Kasumi-1 (cell line): ENCODE data around the gene CST4.
"Not testable (repeated sequence)": the region's sequence is repeated elsewhere in the genome, so short reads cannot be mapped to it uniquely, and the experiment has no call there.

Experiments used
- DNase-seq, 2 experiments: peaks; one replicate each; lab custom pipeline; 2025; lab: John Stamatoyannopoulos, UW

CST4 gene

DNA sequence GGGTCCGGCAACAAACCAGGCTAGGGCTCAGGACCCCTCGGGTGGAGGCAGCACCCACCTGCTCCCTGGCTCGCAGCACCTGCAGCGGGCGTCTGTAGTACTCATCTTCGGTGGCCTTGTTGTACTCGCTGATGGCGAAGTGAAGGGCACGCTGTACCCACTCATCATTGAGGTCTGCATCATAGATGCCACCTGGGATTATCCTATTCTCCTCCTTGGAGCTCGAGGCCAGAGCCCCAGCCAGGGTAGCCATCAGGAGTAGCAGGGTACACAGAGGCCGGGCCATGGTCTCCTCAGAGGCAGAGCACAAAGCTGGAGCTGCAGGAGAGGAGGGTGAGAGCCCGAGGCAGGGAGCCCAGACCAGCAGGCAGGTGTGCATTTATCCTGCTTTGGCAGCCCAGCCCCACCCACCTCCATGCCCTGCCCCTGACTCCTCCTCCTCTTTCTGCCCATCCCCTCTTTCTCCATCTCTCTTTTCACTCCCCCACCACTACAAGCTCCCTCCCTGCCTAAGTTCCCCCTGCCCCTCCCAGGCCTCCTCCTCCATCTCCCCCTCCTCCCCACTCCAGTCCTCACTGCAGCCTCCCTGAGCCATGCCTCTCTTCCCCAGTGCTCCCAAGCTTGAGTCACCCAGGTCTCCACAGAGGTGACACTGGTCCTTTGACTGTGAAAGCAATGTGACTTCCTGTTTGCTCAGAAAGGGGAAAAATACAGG lies at the start of gene CST4:
Gene CST4, minus strand, starts transcription at position 355 of the 715 bp plus-strand sequence. Its CDS starts 69 bp downstream, at position 286.
- DNase-seq, result not testable (repeated sequence)

DNA sequence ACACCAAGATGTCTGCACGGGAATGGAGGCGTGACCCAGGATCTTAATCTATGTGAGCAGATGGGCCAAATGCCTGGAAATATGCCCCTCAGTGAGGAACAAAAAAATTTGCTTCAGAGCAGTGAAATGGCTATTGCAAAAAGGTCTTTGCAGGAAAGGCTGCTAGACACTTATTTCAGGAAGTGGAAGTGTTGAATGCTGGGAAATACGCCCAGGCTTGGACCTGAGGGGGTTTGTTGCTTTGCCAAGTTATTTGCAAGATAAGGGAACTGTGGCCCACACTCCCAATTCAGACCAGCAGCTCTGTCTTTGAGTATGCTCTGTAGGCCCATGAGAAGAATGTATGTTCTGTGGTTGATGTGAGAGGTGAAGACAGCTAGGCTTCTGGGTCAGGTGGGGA lies 46.6 kb upstream of the CST4 start:
- DNase-seq, result not testable (repeated sequence)

DNA sequence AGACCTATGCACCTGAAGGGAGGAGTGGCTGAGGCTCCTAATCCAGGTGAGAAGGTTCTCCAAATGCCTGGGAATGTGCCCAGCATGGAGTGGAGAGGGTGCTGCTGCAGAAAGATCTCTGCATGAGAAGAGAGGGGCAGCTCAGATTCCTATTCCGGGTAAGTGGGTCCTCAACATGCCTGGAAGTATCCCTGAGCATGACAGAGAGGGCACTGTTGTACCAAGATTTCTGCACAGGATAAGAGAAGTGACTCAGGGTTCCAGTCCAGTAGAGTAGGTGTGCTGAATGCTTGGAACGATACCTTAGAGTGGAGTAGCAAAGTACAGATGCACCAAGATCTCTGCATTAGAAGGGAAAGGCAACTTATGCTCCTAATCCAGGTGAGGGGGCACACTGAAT lies 46.1 kb upstream of the CST4 start:
- DNase-seq, result not testable (repeated sequence)

DNA sequence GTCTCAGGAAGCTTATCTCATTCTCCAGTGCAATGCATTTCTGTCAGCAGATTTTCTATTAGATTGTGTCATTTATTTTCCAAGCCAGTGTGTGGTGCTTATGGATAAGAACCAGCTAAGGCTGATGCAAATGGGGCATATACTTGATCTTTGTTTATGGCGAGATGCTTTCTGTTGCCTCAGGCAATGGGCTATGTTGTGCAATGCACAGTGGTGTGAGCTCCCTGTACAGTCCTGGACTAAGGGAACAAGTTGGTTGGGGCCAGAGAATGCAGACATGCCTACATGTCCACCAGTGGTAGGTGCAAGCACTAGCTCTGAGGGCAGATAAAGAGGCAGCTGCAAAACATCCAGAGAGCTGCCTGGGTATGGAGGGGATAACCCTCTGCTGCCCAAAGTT lies 45.6 kb upstream of the CST4 start:
- not testable (repeated sequence) for DNase-seq

- DNase-seq, result no peak
Measured at GRCh38 chr20:23727016-23727415, 38.2 kb upstream of the CST4 start.

- no peak for DNase-seq
Measured at GRCh38 chr20:23725102-23725501, 36.3 kb upstream of the CST4 start.

GRCh38 chr20:23723659-23724307 lies 34.9 kb upstream of the CST4 start:
- peak; percentile 0 to 42 for DNase-seq

DNA sequence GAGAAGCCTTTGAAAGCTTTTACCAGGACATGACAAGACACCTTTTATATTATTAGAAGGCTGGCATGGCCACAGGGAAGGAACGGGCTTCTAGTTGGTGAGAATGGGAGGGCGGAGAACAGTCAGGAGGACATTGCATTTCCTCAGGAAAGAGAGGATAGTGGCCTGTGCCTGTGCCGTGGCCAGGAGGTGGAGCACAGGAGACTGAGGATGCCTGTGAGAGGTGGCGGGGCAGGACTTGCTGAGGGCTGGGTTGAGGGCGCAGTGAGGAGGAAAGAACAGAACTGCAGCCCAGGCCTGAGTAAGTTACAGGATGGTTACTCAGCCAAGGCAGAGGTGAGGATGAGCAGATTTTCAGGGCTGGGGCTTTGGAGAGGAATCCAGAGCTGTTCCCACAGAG lies 34.0 kb upstream of the CST4 start:
- not testable (repeated sequence) for DNase-seq

GRCh38 chr20:23721962-23722361 lies 33.1 kb upstream of the CST4 start:
- no peak for DNase-seq

DNA sequence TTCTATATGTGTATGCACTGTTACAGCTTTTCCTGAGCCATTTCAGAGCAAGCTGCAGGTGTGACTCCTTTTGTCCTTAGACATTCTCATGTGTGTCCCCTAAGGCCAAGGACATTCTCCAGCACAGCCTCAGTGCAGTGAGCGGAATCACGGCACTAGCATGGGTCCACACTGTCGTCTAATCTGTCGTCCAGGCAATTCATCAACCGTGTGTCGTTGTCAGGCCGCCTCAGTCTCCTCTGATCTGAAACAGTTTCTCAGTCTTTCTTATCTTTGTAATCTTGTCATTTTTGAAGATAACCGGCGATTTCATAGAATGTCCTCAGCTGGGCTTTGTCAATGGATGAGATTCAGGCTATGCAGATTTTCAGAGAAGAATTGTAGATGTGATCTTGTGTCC lies 30.5 kb upstream of the CST4 start:
- DNase-seq, result not testable (repeated sequence)

DNA sequence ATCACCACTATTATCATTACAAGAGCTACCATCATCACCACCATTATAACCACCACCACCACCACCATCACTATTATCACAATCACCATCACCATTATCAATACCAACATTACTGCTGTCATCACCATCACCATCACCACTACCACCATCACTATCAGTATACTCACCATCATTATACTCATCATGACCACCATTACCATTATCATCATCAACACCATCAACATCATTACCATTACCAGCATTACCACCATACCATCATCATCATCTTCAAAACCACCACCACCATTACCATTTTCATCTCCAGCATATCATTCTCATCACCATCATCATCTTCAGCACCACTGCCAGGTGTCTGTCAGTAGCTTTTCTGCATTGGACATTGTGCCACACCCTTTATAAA lies 22.9 kb upstream of the CST4 start:
- not testable (repeated sequence) for DNase-seq

GRCh38 chr20:23710771-23711170 lies 21.9 kb upstream of the CST4 start:
- DNase-seq, result no peak

GRCh38 chr20:23705895-23706294 lies 17.1 kb upstream of the CST4 start:
- DNase-seq, result no peak

GRCh38 chr20:23702021-23702420 lies 13.2 kb upstream of the CST4 start:
- DNase-seq, result no peak

- no peak for DNase-seq
Measured at GRCh38 chr20:23700931-23701330, 12.1 kb upstream of the CST4 start.

DNA sequence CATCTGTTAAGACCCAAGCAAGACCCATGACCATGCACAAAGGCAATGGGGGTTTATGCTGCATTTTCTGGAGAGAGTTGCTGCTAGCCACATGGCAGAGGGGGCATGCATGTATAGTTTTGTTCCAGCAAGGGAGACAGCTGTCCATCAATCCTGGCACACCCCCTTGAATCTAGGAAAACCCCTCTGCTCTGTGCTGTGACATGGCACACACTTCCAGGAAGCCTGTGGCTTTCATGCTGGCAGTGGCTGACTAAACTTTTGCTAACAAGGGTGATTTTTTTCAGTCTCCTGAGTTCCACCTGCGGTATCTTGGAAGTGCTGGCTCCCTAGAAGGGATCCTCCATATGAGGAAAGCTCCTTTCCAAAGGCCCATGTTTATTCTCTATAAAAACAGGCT lies 9.1 kb upstream of the CST4 start:
- no peak for DNase-seq

GRCh38 chr20:23695068-23695395 lies 6.2 kb upstream of the CST4 start:
- not testable (repeated sequence) for DNase-seq

DNA sequence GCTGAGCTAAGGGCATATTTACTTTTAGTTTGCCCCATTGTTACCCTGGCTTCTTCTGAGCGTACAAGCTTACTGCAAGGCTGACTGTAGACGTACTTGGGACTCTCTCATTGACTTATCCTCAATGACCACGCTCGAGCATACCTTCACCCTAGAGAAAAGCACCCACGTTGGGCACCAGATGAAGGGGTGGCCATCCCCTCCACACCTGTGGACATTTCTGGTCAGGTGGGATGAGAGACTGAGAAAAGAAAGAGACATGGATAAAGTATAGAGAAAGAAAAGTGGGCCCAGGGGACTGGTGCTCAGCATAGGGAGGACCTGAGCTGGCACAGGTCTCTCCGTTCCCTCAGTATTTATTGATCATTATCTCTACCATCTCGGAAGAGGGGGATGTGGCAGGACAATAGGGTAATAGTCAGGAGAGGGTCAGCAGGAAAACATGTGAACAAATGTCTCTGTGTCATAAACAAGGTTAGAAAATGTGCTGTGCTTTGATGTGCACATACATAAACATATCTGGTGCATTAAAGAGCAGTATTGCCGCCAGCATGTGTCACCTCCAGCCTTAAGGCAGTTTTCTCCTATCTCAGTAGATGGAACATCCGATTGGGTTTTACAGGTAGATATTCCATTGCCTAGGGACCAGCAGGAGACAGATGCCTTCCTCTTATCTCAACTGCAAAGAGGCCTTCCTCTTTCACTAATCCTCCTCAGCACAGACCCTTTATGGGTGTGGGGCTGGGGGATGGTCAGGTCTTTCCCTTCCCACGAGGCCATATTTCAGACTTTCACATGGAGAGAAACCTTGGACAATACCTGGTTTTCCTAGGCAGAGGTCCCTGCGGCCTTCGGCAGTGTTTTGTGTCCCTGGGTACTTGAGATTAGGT lies 5.6 kb upstream of the CST4 start:
- DNase-seq, result not testable (repeated sequence)

DNA sequence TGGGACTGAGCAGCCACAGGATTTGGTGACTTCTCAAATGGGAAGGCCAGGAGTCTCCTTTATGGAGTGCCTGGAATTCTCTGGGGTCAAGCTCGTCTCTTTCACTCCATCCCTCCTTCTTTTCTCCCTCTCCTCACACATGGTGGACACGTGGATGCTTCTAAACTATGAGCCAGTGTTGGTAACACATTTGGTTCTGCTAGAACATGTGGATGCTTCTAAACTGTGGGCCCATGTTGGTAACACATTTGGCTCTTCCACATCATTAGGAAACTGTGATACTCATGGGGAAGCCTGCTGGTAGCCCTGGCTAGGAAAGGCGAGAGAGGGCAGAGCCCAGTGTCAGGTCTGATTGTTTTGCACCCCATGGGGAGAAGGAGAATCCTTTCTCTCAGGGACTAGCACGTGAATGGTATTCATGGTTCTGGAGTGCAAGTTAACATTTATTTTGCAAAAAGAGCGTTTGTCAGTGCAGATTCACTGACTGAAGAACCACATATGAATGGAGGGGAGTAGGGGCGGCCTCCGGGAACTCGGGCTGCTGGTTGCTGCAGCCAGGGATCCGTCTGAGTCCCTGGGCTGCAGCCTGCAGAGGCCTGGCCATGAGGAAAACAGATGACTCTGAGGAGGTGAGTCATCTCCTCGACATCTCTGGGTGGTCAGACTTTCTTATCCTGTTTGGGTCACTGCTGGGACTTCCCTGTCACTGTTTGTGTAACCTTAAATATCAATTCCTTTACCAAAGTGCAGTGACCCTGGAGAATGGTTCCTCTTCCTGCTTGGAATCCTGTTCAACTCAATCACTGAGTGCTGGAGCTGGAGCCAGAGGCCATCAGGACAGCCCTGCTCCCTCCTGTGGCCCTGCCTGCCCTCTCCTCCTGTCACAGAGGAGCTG lies 4.1 kb upstream of the CST4 start:
- not testable (repeated sequence) for DNase-seq

GRCh38 chr20:23691675-23692074 lies 2.8 kb upstream of the CST4 start:
- no peak for DNase-seq

- DNase-seq, result no peak
Measured at GRCh38 chr20:23690581-23690980, 1.7 kb upstream of the CST4 start.

GRCh38 chr20:23689399-23689690 lies 507 bp upstream of the CST4 start:
- no peak for DNase-seq
